ENCODE data around the gene MTX1. TPM values are rescaled to one million over a fixed set of nuclear protein-coding genes. Genes with fewer than 3 reads are reported as not detected.
"Not testable (repeated sequence)": the region's sequence is repeated elsewhere in the genome, so short reads cannot be mapped to it uniquely, and the experiment has no call there.

Gene MTX1
- total and polyA plus RNA-seq, 2 of the 4 experiments (the other 2 are of a cell fraction): 67.2 to 73.7 TPM

GRCh38 chr1:155218854-155219591 lies 10.5 kb downstream of the MTX1 start (continued):
- TF ChIP-seq POLR2A (IDR thresholded peaks at IDR 0.05; ENCODE audit: low read depth, low read length): no peak
- no peak for TF ChIP-seq CEBPB (IDR thresholded peaks at IDR 0.05; ENCODE audit: low read depth, low read length)

GRCh38 chr1:155219592-155220031 lies 11.1 kb downstream of the MTX1 start:
- H2AK5ac ChIP-seq (ENCODE audit: low read depth, low read length): peak overlapping the region; percentile 62
- BruUV-seq (replicated peaks): no TSS peak
- H3K36me3 ChIP-seq (ENCODE audit: control insufficient read depth, insufficient read depth, low read length): peaks cover 7% of the 10 kb centered on the region
- peak overlapping the region; percentile 20 for H2BK5ac ChIP-seq (ENCODE audit: low read depth, low read length, poor library complexity, severe bottlenecking)
- no peak overlapping the region for H3K18ac ChIP-seq (ENCODE audit: low read depth, low read length)
- no peaks in the 10 kb centered on the region for H4K20me1 ChIP-seq (ENCODE audit: insufficient read depth, low read length)
- H3K23ac ChIP-seq (ENCODE audit: low read depth, low read length): no peak overlapping the region
- no peak for ATAC-seq (ENCODE audit: low read depth)
- no peak overlapping the region for H3K56ac ChIP-seq (ENCODE audit: extremely low read depth, insufficient read depth, low read length)
- in situ Hi-C loops (cut with MboI; ENCODE audit: low sequenced_read_pairs): no loop called here
- H4K91ac ChIP-seq (ENCODE audit: insufficient read depth, low read depth, low read length): no peak overlapping the region
- H3K4me3 ChIP-seq (ENCODE audit: insufficient read depth, low read depth, low read length): no peak overlapping the region
- intact Hi-C loops (cut with micrococcal nuclease): no loop called here
- TF ChIP-seq USF2 (IDR thresholded peaks at IDR 0.05; ENCODE audit: low read depth, low read length) (peak; percentile 90), RAD21 (IDR thresholded peaks at IDR 0.05; ENCODE audit: low read length) (no peak)
- peak overlapping the region; percentile 20 for H2AK9ac ChIP-seq (replicated peaks; ENCODE audit: low read depth, low read length, poor library complexity)
- no CpG with 5 or more reads among the region's 1 CpG for WGBS, 2 experiments (ENCODE audit: extremely low coverage in 2 of 2, insufficient read length in 1 of 2)
- peak overlapping the region; percentile 31 for H3K4ac ChIP-seq (ENCODE audit: low read depth, low read length)
- dilution Hi-C loops (cut with HindIII; ENCODE audit: low sequenced_read_pairs, unreplicated experiment): no loop called here
- H2BK120ac ChIP-seq (ENCODE audit: low read depth, low read length): no peak overlapping the region
- H3K9me3 ChIP-seq (ENCODE audit: control insufficient read depth, insufficient read depth, low read length): no peaks in the 10 kb centered on the region
- no peak for DNase-seq
- no peak overlapping the region for H3K9ac ChIP-seq (ENCODE audit: low read depth, low read length)
- no peaks in the 10 kb centered on the region for H3K27me3 ChIP-seq (ENCODE audit: control insufficient read depth, insufficient read depth, low read length)
- H3K9me1 ChIP-seq (ENCODE audit: insufficient read depth, low read length): peaks cover 8% of the 10 kb centered on the region
- peaks cover 11% of the 10 kb centered on the region for H3K4me1 ChIP-seq (ENCODE audit: control insufficient read depth, insufficient read depth, low read length)
- POLR2A ChIA-PET (ENCODE audit: unreplicated experiment): no interaction called here
- peaks cover 9 to 26% of the 10 kb centered on the region in 2 experiments for H3K79me1 ChIP-seq (ENCODE audit: low read depth in 1 of 2, low read length in 2 of 2)
- peak overlapping the region; percentile 21; the same call in 1 of the 3 replicates for H2BK15ac ChIP-seq (ENCODE audit: low read depth, low read length)
- H3K27ac ChIP-seq (ENCODE audit: insufficient read depth, low read length): peak overlapping the region; percentile 48
- no peak overlapping the region for H2BK20ac ChIP-seq (ENCODE audit: low read depth, low read length)
- peak overlapping the region; percentile 61 to 95 for H4K8ac ChIP-seq (ENCODE audit: low read depth in 2 of 2, low read length in 2 of 2)
- peak overlapping the region; percentile 78 for H2AFZ ChIP-seq (replicated peaks; ENCODE audit: low read length, poor library complexity)
- peak overlapping the region; percentile 99 for H4K5ac ChIP-seq (ENCODE audit: low read depth, low read length)
- CTCF ChIA-PET: no interaction called here
- 0 out of 2 replicates have a peak overlapping the region, but pooled peaks have one; percentile 5 for H3K4me2 ChIP-seq (ENCODE audit: low read depth, low read length)
- H3K14ac ChIP-seq (replicated peaks; ENCODE audit: low read depth, low read length): no peak overlapping the region

GRCh38 chr1:155220211-155220965 lies 11.9 kb downstream of the MTX1 start:
- WGBS, 2 experiments (ENCODE audit: extremely low coverage in 2 of 2, insufficient read length in 1 of 2): no CpG with 5 or more reads among the region's 10 CpGs

More at GRCh38 chr1:155220211-155220965, 11.9 kb downstream of the MTX1 start:
- DNase-seq; H2AK9ac ChIP-seq (replicated peaks; ENCODE audit: low read depth, low read length, poor library complexity); CTCF ChIA-PET; H3K23ac ChIP-seq (ENCODE audit: low read depth, low read length); H2AFZ ChIP-seq (replicated peaks; ENCODE audit: low read length, poor library complexity); BruUV-seq (replicated peaks); intact Hi-C loops (cut with micrococcal nuclease); H3K4me2 ChIP-seq (ENCODE audit: low read depth, low read length); H3K14ac ChIP-seq (replicated peaks; ENCODE audit: low read depth, low read length); H2BK120ac ChIP-seq (ENCODE audit: low read depth, low read length); in situ Hi-C loops (cut with MboI; ENCODE audit: low sequenced_read_pairs); H2AK5ac ChIP-seq (ENCODE audit: low read depth, low read length); H3K36me3 ChIP-seq (ENCODE audit: control insufficient read depth, insufficient read depth, low read length); H3K4ac ChIP-seq (ENCODE audit: low read depth, low read length); H3K4me3 ChIP-seq (ENCODE audit: insufficient read depth, low read depth, low read length); H3K27ac ChIP-seq (ENCODE audit: insufficient read depth, low read length); POLR2A ChIA-PET (ENCODE audit: unreplicated experiment); H3K56ac ChIP-seq (ENCODE audit: extremely low read depth, insufficient read depth, low read length); ATAC-seq (ENCODE audit: low read depth); H3K18ac ChIP-seq (ENCODE audit: low read depth, low read length); H3K27me3 ChIP-seq (ENCODE audit: control insufficient read depth, insufficient read depth, low read length); H4K20me1 ChIP-seq (ENCODE audit: insufficient read depth, low read length); H2BK5ac ChIP-seq (ENCODE audit: low read depth, low read length, poor library complexity, severe bottlenecking); H4K91ac ChIP-seq (ENCODE audit: insufficient read depth, low read depth, low read length); H2BK20ac ChIP-seq (ENCODE audit: low read depth, low read length); H3K9me3 ChIP-seq (ENCODE audit: control insufficient read depth, insufficient read depth, low read length); dilution Hi-C loops (cut with HindIII; ENCODE audit: low sequenced_read_pairs, unreplicated experiment); H2BK15ac ChIP-seq (ENCODE audit: low read depth, low read length); H4K5ac ChIP-seq (ENCODE audit: low read depth, low read length); H3K9me1 ChIP-seq (ENCODE audit: insufficient read depth, low read length); H3K9ac ChIP-seq (ENCODE audit: low read depth, low read length): not testable (repeated sequence)
- H4K8ac ChIP-seq (ENCODE audit: low read depth in 2 of 2, low read length in 2 of 2): peak overlapping the region; percentile 61 to 95; a peak in 1 of 4 replicates
- peaks cover 15% of the 10 kb centered on the region for H3K4me1 ChIP-seq (ENCODE audit: control insufficient read depth, insufficient read depth, low read length)
- H3K79me1 ChIP-seq (ENCODE audit: low read depth in 1 of 2, low read length in 2 of 2): peaks cover 10 to 27% of the 10 kb centered on the region in 2 experiments
